ENCODE data around the gene SMIM33.
"Not testable (repeated sequence)": the region's sequence is repeated elsewhere in the genome, so short reads cannot be mapped to it uniquely, and the experiment has no call there.

The SMIM33 gene

GRCh38 chr5:139457653-139458306 lies 13.0 kb upstream of the SMIM33 start:
- DNase-seq: no peak

GRCh38 chr5:139458580-139459407 lies 12.0 kb upstream of the SMIM33 start:
- peak; percentile 70 for DNase-seq

- DNase-seq: no peak
These were observed 11.3 kb upstream of the SMIM33 start for GRCh38 chr5:139459451-139459934.

- no peak for DNase-seq
These were observed 10.3 kb upstream of the SMIM33 start for GRCh38 chr5:139460455-139460854.

- no peak for DNase-seq
These were observed 9.6 kb upstream of the SMIM33 start for GRCh38 chr5:139461176-139461575.

- no peak for DNase-seq
These were observed 9.1 kb upstream of the SMIM33 start for GRCh38 chr5:139461698-139462097.

- no peak for DNase-seq
These were observed 8.1 kb upstream of the SMIM33 start, which contains the start of gene ECSCR for GRCh38 chr5:139462586-139463276. ECSCR (minus strand) TSS chr5:139462743; CDS start chr5:139462670, 73 bp downstream.

GRCh38 chr5:139468421-139468931 lies 2.3 kb upstream of the SMIM33 start:
- DNase-seq: no peak

- no peak for DNase-seq
These were observed 1.7 kb downstream of the SMIM33 start for GRCh38 chr5:139472386-139473030.

- DNase-seq: no peak
These were observed 2.3 kb downstream of the SMIM33 start for GRCh38 chr5:139473105-139473504.

GRCh38 chr5:139473565-139473964 lies 2.8 kb downstream of the SMIM33 start:
- DNase-seq: no peak

- DNase-seq: no peak
These were observed 4.3 kb downstream of the SMIM33 start for GRCh38 chr5:139474890-139475791.

GRCh38 chr5:139475865-139476617 lies 5.2 kb downstream of the SMIM33 start:
- DNase-seq: no peak

GRCh38 chr5:139478657-139479423 lies 8.0 kb downstream of the SMIM33 start:
- not testable (repeated sequence) for DNase-seq

GRCh38 chr5:139479729-139480128 lies 8.9 kb downstream of the SMIM33 start:
- DNase-seq: not testable (repeated sequence)

- no peak for DNase-seq
These were observed 10.3 kb downstream of the SMIM33 start for GRCh38 chr5:139481122-139481533.

- DNase-seq: no peak
These were observed 10.8 kb downstream of the SMIM33 start for GRCh38 chr5:139481580-139482049.

- DNase-seq: peak; percentile 54
These were observed 11.5 kb downstream of the SMIM33 start, which contains the start of gene STING1 for GRCh38 chr5:139482050-139482889. STING1 (minus strand) TSS chr5:139482758; CDS start chr5:139481704, 1,054 bp downstream.

GRCh38 chr5:139482890-139483208 lies 12.0 kb downstream of the SMIM33 start:
- DNase-seq: not testable (repeated sequence)

Measured in T-helper 9 cell (primary cell).